NCI-H2171 treated with DMSO at 0.1 percent for 48 hours (cell line): ENCODE results near the gene FHOD3.
A peak's percentile ranks its signal among the peaks of the same experiment; 100 is the strongest.
"Not testable (repeated sequence)": the region's sequence is repeated elsewhere in the genome, so short reads cannot be mapped to it uniquely, and the experiment has no call there.

Experiments used
- DNase-seq: peaks from one replicate; lab custom pipeline; 2025; lab: John Stamatoyannopoulos, UW

FHOD3 gene

DNA sequence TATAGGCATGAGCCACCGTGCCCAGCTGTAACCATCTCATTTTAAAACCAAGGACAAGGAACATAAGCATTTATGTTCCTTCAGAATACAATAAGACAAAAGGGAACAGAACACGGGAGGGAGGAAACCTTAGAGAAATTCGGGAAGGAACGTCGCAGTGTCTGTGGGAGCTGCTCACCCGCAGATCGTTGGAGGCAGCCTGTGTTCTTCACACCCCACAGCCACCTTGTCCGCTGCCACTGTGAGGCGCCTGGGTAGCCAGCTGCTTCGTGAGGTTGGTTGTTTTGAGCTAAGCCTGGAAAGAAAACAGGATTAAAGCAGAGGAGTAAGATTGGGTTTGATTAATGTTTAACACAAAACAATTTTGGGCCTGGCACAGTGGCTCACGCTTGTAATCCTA lies 250.0 kb downstream of the FHOD3 start:
- no peak for DNase-seq

DNA sequence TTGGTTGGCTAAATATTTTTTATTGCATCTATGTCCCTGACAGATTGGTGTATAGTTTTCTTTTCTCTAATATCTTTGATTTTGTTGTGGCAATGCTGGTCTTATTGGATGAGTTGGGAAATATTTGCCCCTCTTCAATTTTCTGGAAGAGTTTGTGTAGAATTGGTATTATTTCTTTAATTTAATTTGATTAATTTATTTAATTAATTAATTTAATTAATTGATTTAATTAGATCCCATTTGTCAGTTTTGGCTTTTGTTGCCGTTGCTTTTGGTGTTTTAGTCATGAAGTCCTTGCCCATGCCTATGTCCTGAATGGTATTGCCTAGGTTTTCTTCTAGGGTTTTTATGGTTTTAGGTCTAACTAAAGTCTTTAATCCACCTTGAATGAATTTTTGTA lies 253.8 kb downstream of the FHOD3 start:
- DNase-seq = not testable (repeated sequence)

DNA sequence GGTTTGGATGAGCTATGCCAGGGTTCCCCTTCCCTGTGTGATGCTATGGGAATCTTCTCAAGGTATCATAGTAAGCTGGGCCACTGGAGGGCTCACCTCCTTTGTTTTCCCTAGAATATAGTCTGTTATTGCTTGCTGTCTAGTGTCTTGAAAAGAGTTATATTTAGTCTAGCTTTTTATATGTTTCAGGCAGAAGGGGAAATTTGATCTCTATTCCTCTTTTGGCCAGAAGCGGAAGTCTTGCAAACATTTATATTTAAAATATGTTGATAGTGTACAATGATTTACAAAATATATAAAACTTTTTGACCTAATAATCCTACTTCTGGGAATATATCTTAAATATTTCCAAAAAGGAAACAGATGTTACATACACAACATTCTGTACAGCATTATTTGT lies 260.7 kb downstream of the FHOD3 start:
- DNase-seq = no peak

DNA sequence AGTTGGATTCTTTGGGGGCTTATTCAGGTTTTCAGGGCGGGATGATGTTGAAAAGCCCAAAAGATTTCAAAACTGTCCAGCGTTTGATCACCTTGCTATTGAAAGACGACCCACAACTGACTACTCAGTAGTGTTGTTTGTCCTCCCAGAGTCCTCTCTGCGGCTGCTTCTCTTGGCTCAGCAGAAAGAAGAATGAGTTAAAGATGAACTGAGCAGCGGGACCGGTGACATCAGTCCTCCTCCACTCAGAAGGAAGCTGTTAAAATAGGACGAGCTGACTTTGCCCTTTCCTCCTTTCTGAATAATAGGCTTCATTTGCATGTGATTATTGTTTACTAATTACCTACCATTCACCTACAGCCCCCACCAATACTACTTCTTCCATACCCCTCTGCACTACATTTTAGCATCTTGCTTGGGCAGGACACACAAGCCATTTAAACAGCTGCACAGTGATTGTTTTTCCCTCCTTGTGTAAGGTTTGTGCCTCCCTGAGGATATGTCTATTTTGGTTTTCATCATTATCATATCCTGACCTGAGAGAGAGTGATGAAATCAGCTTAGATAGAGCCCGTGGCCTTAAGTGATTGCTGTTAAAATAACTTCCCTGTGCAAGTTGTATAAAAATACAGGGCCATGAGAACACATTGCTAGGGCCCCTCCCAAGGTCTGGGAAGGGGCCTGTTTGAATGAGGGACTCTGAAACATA lies 261.8 kb downstream of the FHOD3 start:
- no peak for DNase-seq

DNA sequence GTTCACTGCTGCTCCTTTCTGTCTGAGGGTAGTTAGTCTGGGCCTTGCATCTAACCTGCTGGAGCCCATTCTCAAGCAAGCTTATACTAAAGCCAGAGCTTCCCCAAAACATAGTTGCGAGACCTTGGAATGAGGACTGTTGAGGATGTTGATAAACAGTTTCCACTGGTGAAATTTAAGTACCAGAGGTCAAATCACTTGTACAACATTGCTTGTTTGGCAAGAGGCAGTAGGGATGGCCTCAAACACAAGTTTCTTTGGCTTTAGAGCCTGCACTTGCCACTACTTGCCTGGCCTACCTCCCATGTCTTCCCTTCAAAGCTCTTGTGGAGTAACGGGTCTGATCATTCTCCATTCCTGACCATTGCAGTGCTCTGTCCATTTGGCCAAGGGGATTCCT lies 262.7 kb downstream of the FHOD3 start:
- DNase-seq = no peak

DNA sequence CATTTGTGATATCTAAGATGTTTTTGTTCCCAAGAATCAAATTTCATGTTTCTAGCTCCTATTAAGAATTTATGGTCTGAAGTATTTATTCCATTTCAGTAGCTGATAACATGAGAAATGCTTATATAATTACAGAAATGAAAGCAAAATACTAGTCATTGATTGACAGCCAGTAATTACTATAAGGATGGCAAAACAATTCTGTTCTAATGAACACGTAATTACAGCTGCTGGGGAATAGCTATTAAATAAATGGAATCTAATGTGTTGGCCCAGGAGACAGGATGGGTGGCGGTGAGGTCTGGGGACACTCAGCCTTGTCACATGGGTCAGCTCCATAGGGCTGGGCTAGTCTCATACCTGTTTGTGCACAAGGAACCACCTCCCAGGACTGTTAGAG lies 263.5 kb downstream of the FHOD3 start:
- peak; percentile 21 for DNase-seq

DNA sequence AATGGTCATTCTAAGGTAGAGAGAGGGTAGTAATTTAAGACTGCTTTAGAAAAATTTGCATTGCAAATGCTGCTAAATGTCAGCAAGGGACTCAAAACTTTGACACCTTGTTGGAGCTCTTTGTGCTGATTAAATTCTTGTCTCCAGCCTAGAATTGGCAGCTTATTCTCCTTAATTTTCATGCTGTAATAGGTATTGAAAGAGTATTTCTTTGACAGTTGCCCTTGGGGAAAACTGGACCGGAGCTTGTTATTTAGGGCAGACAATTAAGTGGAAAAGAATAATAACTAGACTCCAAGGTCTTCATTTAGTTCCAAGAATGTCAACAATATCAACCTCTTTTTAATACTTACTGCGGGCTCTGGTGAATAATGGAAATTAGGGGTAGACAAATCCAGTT lies 267.3 kb downstream of the FHOD3 start:
- DNase-seq = no peak

DNA sequence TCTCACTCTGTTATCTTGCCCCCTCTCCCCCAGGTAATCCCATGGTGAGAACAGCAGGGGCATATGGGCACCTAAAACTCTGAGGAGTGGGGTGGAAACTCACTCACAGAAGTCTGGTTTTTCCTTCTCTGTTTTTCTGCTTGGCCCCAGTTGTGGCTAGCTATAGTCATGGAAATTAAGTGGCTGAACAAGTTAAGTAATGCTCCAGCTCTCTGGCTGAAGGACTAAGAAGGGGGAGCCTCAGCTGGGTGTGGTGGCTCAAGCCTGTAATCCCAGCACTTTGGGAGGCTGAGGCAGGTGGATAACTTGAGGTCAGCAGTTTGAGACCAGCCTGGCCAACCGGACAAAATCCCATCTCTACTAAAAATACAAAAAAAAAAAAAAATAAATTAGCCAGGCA lies 270.3 kb downstream of the FHOD3 start:
- DNase-seq = no peak

DNA sequence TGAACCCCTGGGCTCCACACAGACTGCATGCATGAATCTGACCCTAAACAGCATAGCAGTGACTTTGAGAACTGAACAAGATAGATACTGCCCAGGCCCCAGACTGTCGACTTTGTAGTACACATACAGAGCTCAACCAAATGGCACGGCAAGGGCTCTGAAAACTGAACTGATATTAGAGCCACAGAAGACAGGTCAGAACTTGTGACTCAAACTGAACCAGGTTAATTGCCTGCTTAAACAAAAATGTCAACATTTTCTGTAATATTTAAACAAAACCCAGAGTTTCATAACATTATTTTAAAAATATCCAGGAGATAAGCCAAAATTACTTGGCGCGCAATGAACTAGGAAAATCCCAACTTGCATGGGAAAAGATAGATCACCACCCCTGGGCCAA lies 271.0 kb downstream of the FHOD3 start:
- DNase-seq = peak; percentile 51

DNA sequence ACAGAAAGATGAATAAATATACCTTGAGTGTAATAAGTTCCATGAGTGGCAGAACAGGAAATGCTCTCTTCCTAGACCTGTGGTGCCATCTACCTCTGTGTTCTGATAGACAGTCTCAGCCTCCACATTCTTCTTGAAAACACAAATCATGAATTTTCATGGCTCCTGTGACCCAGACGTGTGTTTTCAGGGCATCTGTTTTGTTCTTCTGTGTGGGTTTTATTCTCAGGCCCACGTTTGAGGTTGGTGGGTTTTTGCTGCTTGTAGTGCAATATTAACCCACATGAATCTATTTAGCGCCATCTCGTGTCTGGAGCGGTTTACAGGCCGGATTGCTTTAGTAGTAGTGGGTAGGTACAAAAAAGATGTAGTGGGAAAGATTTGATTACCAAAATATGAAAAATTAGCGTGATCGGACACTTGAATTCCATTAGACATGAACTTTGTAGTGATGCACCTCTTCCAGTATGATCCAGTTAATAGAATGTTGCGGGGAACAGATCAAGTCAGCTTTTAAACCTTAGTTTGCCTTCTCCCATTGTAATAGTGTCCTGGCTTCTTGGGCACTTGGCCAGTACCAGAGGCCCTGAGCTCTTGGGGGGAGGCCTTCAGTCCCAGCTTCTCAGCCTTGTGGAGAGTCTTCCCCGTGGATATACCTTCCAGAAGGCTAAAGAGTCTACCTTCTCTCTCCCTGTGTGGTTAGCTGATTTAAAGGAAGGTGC lies 274.8 kb downstream of the FHOD3 start:
- DNase-seq = peak; percentile 19

DNA sequence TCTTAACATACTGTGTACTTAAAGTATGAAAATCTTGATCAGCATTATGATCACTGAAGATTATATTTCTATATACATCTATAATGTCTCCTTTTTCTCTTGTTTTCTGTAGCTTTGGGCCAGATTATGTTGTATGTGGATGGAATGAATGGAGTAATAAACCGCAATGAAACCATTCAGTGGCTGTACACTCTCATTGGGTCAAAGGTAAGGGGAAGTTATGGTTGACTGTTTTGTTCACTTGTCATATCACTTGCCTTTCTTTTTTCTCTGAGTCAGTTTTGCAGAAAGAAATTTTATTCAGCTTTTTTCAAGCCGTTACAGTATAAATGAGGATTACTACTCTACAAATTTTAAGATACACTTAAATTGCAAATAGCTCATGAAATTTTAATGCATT lies 278.8 kb downstream of the FHOD3 start:
- no peak for DNase-seq

DNA sequence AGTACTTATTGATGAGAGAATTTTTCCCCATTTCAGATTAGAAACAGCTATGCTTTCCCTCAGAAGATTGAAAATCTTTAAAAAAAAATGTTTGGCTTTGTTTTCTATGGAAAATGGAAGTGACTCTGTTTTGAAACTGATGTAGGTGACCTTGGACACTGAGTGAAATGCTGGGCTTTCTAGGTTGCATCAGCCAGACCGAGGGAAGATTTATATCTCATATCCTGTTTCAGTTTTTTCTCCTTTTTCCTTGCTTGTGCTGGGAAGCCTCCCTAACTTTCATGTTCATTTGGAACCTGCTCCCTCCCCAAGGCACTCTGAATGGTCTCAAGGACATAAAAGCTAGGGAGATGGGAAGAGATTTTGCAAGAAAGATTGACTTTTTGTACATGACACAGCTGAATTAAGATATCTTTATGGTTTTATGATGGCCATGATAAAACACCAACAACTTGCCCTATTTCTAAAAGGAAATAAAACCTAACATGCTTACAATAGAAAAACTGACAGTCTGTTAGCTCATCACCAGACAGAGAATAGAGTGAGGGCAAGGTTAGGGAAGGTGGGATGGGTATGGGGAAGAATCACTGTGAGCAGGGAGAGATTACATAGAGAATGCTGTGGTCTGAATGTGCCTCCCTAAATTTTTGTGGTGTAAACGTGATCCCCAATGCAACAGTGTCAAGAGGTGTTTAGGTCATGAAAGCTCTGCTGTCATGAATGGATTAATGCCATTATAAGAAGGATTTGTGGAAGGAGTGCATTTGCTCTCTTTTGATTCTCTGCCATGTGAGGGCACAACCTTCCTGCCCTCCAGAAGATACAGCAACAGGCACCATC lies 281.6 kb downstream of the FHOD3 start:
- no peak for DNase-seq

DNA sequence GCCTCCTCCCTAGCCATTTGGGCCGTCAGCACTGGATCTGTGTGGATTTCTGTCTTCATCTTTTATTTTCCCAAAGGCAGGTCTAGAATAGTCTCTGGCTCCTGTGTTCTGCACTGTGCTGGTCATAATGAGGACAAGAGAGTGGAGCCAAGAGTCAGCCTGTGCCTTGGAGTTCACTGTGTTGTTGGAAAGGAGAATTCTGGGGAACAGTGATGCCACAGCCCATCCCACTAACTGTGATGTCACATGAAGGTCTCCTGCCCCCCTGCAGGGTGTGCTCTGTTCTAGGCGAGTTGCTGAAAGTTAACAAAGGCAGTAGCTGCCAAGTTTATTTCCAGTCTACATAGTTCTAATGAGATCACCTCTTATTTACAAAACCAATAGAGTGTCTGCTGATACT lies 282.8 kb downstream of the FHOD3 start:
- no peak for DNase-seq

DNA sequence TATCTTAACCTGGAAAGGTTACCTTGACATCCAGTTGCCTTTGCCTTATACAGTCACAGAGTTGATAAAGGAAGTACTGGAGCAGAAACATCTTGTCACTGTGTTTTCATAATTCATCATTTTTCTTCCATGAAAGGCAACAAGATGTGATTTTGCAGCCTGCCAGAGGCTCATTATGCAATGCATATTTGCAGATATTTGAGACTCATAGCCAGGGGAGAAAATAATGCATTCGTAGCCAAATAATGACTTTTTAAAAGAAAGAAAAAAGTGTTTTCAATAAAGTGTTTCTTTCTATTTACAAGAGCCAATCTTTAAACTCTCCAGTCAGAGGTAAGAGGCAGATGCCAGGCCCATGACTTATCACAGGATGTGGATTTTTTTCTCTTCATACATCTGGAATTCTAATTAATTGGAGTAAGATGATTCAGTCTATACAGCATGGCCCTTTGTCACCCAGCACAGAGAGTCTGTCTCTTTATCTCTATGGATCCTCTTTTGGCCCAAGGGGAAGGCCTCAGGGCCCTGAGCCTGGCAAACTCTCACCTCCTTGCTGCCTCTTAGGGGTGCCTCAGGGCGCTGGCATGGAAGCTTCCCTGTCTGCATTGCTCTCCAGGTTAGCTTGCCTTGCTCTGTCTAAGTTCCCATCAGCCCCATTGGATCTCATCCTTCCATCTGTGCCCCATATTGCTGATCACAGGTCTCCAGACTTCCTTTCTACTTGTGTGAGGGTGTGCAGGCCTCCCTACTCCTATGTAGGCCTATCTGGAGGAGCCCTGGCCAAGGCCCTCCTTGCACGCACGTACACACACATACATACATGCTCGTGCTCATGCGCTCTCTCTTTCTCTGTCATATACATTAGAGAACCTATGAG lies 283.6 kb downstream of the FHOD3 start:
- DNase-seq = no peak

DNA sequence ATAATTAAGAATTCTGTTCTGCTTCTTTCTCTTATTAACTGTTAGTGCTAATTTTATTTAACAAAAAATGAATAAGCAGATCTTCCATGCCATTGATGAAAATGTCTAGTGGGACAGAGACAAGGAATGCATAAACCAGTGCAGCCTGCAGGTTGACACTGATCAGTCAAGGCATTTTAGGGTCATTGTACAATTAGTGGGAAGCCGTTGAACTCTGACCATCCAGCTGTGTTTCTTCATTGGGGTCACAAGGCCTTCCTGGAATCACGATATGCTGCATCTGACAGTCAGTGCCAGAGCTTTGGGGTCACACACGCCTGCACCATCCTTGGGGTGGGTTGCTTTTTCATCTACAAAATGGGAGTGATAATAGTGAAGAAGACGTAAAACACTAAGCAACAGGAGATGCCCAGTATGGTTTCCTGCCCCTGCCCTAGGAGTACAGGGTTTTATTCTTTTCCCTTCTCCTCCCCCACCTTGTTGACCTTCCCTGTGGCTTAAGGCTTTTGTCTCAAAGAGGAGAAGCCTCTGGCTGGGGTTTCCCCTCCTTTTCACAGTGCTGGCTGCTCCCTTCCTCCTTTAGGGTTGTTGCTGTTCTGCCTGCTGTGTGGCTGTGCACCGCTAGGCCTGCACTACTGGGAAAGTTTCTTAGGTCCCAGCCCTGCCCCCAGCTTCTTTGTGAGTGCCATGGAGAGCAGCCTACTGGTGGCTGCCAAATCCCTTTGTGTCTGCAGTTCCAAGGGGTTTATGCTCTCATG lies 285.7 kb downstream of the FHOD3 start:
- no peak for DNase-seq

DNA sequence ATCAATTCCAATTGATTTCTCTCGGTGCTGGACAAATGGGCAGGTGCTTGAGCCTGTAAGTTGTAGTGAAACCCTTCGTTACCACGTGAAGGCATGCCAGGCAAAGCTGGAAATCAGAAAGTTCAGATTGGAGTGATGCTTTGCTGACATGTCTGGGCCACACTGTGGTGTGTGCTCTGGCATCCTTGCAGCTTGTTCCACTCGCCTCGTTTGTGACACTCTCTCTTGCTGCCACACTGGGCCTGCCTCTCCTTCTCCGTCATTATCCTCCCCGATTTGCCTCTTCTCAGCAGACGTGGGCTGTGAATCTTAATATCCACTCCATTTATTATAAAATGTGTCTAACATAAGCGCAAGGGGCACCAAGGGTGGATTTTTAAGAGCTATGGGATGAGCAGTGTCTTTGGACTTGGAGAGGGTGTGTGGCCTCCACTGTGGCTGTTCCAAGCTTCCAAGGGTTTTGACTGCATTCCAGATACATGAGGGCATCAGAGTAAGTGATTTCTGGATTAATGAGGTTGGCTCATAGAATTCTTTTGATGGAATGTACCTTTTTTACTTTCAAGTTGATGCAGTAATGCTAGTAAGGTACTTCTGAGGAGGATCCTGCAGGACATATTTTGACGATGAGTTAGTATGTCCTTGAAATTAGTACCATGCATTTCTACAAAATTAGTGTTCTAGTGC lies 292.5 kb downstream of the FHOD3 start:
- no peak for DNase-seq

DNA sequence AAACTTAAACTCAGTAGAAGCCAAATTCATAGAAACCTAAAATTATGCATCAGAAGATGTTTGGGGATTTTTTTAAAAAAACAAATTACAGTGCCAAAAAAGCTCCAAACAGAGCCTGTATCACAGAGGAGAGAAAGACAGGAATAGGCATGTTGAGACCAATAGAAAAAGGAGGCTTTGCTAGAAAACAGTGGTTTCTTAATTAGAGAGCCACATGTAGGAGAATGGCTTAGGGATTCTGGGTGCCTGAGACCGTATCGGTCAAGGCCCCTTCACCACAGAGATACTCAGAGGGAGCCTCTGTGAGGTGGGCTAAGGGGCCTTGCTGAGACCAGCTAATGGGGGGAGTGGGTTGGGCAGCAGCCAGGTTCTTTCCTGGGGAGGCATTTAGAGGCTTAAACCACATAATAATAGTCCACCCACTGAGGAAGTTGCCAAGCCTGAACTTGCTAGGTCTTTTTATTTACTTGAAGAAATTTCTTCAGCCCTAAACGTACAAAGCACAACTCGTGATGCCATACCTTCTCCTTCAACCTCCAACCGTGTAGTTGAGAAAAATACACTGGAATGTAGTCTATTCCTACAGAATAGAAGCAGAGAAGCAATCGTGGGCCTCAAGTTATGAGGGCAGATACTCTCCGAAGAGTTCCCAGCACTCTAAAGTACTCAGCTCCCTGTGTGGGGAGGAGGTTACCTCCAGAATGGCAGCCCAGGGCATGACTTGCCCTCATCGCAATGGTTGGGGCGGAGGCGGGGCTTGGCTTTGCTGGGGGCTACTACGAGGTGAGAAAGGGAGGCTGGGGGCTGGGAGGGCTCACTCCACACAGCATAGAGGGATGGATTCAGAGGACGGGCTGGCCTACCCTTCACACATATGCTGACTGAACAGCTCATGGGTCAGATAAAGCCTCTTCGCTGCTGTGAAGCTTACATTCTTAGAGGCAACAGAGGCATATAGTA lies 293.4 kb downstream of the FHOD3 start:
- DNase-seq = no peak

DNA sequence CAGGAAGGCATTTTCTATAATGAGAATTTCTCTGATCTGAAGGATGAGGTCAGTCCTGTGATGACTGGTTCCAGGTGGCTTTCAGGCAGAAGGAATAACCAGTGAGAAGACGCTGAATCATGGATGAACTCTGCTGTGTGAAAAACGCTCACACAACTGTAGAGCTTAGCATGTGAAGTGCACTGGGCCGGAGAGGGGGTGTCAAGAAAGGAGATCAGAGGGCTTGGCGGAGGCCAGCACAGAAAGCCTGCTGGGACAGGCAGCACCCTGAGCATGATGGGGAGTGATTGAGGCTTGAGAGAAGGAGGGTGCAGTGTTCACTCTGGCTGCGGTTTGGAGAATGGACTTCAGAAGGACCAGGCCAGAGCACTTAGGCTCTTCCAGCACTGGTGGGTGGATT lies 294.8 kb downstream of the FHOD3 start:
- no peak for DNase-seq

DNA sequence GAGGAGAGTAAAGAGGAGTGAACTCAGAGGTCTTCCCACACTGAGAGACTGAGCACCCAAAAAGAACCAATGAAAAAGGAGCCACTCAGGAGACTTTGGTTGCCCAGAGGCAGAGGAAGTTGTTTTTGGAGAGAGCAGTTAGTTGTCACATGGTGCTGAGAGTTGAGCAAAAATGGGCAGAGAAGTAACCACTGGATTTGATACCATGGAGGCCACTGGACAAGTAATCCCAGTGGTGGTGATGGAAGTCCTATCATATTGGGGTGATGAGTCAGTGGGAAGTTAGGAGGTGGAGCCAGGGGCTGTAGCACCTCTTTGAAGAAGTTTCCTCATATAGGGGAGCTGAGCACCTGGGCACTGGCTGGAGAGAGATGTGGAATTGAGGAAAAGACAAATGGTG lies 295.5 kb downstream of the FHOD3 start:
- DNase-seq = no peak
